Activated T-cell treated with anti-CD3 and anti-CD28 coated beads, Interleukin-2, amount 50 U/mL, for 1 hour (primary cell): Measurements from ENCODE around the gene IL17RA.
A peak's percentile ranks its signal among the peaks of the same experiment; 100 is the strongest.
"Not testable (repeated sequence)": the region's sequence is repeated elsewhere in the genome, so short reads cannot be mapped to it uniquely, and the experiment has no call there.

Experiments used
- DNase-seq: peaks from one replicate; pipeline ENCODE4 v3.0.0-alpha.2; 2020

IL17RA gene

GRCh38 chr22:17130199-17130598 is 45.4 kb downstream of the IL17RA start:
- no peak for DNase-seq

DNA sequence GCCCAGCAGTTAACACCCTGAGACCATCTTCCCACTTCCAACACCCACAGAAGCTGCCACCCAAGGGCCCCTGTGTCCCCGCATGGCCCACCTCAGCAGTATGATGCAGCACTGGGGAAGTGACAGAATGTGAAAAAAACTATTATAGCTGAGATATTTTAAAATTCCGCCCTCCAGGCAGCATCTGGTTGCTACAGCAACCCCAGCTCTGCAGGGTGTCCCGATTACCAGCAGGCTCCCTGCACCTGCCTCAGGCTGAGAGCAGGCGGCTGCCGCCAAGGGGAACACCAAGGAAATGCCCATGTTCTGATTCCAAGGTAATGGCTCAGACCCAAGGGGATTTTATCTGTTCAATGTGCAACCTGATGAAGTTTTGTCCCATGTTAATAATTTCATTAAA is 46.9 kb downstream of the IL17RA start:
- no peak for DNase-seq

DNA sequence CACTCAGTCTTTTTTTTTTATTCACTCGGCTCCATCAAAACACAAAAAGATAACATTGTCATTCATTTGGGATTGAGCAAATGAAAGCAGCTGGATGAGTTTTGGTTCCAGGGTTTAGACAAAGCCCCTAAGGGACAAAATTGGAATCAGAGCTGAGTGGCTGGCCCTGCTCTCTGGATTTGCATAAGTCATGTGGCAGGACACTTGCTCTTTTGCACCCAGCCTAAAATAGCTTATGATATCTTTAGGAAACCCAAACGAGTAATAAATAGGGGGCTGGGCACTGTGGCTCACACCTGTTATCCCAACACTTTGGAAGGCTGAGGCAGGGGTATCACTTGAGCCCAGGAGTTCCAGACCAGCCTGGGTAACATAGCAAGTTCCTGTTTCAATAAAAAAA is 47.3 kb downstream of the IL17RA start:
- DNase-seq, result no peak

DNA sequence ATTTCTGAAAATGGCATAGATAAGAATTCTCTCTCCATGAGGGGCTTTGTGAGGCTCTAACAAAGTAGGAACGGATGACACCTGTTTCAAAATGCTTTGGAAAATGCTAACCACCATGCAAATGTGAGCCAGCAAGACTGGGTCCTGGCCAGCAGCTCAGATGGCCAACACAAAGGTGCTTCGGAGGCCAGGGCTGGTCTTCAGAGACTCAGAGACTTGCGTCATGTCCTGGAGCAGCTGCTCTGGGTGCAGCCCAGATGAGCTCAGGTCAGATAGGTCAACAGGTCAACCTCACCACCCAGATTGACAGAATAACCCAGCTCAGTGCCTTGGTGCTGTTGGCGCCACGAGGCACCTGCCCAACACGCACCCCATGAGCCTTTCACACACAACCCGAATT is 48.3 kb downstream of the IL17RA start:
- DNase-seq, result no peak

DNA sequence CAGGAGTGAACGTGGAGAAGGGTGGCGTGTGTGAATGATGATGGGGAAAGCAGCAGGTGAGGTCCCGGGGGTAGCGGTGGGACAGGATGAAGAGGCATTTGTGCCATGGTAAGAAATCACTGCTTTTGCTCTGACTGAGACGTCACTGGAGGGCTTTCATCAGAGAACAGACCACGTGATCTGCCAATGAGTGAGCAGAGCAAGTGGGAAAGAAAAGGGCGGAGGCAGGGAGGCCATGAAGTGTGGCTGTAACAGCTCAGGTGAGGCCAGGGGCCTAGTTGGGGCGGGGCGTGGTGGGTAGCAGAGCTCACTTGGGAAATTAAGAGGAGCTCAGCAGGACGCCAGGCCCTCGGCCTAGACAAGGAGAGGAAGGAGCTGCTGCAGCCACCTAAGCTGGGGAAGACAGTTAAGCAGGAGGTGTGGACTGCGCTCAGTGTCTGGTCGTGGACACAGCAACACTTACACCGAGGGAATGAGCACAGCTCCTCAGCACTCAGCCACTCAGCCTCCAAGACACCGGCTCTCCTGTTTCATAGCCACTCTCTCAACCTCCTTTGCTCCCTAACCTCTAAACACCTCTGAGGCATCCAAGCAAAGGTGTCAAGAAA is 50.5 kb downstream of the IL17RA start:
- no peak for DNase-seq

DNA sequence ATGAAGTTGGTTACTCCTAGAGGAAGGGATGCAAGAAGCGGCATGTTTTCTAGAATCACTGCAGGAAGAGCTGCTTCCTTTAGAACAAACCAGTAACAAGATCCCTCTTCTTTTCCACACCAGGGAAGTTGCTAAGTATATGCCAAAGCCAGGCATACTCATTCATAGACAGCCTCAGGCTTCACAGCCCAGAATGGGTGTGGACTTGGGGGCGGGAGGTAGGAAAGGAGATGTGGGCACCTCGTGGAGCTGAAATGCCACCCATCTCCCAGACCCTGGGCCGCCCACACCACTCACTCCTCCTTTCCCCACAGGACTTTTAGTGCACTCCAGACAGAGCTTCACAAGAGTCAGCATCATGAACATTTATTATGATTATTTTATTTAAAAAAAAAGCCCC is 52.4 kb downstream of the IL17RA start:
- no peak for DNase-seq

- no peak for DNase-seq
These were observed 53.1 kb downstream of the IL17RA start for GRCh38 chr22:17137861-17138425.

- no peak for DNase-seq
These were observed 53.7 kb downstream of the IL17RA start for GRCh38 chr22:17138513-17138912.

- DNase-seq, result no peak
These were observed 55.2 kb downstream of the IL17RA start for GRCh38 chr22:17140022-17140421.

GRCh38 chr22:17140826-17141766 is 56.3 kb downstream of the IL17RA start:
- DNase-seq, result no peak

GRCh38 chr22:17143101-17143500 is 58.3 kb downstream of the IL17RA start:
- no peak for DNase-seq

DNA sequence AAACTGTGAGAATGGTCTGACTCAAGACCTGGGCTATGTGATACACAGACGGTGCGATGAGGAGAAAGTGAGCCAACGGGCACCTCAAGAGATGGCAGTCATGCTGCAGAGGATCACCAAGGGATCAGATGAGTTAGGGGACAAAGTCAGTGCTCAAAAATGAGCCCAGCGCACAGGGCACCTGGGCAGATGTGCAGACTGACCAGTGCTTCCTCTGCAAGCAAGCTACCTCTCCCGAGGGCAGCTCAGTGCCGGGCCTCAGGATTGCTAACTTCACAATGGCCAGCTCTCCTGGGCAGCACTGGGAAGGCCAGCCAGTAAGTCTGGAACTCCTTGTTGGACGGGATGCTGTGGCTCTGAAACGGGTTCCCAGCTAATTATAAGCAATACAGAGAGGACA is 59.0 kb downstream of the IL17RA start:
- DNase-seq, result no peak

DNA sequence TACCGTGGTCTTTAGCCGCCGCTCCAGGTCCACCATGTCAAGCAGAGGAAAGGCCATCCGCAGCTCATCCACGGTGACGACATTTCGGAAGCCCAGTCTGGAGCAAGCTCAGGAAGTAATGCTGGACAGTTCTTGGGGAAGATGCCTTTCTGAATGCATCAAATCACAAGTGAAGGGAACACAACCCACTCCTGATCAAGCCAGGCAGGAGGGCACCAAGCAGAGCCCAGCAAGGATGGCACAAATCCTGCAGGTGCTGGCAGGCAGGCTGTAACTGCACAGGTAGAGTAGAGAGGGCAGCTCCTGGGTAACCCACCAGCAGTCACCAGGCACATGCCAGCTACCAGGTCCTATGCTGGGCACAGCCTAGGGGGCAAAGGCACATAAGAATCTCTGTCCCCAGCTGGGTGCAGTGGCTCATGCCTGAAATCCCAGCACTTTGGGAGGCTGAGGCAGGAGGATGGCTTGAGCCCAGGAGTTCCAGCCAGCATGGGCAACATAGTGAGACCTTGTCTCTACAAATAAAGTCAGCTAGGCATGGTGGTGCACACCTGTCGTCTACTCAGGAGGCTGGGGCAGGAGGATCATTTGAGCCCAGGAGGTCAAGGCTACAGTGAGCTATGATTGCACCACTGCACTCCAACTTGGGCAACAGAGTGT is 60.4 kb downstream of the IL17RA start:
- DNase-seq, result no peak

GRCh38 chr22:17147458-17147857 is 62.7 kb downstream of the IL17RA start:
- not testable (repeated sequence) for DNase-seq

DNA sequence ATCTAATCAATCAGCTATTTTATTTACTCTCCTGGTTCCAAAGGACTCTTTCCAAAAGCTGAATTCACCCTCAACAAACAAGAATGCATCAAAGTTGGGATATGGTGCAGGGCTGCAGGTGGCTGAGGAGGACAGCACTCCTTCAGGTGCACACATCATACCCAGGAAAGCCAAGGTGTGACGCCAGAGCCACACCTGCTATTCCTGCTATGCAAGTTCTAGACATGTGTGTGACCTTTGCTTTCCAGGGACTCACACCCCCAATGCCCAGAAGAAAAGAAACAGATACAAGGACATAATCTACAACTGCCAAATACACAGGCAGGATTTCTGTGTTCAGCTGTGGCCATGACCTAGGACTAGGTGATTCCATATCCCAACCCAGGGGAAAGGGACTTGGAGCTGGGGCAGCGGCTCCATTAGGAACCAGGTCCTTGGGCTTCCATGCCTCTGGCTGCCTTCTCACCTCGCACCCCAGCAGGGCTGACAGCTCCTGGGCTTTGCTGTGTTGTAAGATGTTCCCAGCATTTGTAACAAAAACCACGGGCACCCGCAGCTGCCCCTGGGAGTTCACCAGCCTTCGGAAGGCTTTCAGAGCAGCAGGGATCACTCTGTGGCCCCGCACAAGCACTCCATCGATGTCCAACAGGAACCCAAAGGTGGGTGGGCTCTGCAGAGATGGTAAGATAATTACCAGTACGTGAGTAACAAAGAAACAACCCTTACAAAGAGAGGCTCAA is 64.4 kb downstream of the IL17RA start:
- no peak for DNase-seq

- no peak for DNase-seq
These were observed 67.5 kb downstream of the IL17RA start for GRCh38 chr22:17152340-17152739.

DNA sequence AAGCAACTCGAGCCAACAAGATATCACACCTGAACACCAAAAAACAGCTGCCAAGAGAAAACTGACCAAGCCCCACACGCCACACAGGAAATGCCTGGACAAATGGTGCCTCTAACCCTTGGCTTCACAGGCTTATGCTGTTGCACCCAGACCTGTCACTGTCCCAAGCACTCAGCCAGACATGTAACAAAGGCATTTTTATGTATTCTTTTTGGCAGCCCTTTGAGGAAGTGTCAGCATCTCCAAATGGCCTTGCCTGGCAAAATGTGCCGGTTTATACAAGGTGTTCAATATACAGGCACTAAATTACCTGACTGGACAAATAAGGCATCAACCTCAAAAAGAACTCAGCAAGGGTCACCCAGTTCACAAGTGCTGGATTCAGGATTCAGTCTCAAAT is 68.2 kb downstream of the IL17RA start:
- no peak for DNase-seq

DNA sequence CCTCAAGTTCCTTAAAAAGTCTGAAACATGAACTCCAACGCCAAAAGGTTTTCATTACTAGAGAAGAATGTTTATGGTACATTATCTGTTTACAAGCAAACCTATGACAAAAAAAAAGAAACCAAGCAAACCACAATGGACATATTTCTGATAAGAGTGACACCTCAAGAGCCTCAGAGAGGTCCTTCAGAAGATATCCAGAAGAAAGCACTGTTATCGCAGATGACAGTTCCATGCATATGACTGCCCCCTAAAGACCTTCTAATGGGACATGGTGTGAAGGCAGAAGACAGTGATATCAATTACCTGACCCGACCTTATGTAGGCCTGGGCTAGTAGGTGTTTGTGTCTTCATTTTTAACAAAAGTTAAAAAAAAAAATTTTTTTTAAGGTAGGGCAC is 71.1 kb downstream of the IL17RA start:
- DNase-seq, result no peak

- DNase-seq, result no peak
These were observed 72.9 kb downstream of the IL17RA start for GRCh38 chr22:17157714-17158113.

- DNase-seq, result no peak
These were observed 73.4 kb downstream of the IL17RA start for GRCh38 chr22:17158176-17158567.

- DNase-seq, result peak; percentile 89
These were observed 74.0 kb downstream of the IL17RA start, which contains the start of gene HDHD5 for GRCh38 chr22:17158568-17159503. TSS of gene HDHD5 (minus strand) at chr22:17159277. CDS start at chr22:17159251, 26 bp downstream.
